Smooth muscle cell (in vitro differentiated cells): ENCODE data around the gene PTPRK. TPM values are rescaled to one million over a fixed set of nuclear protein-coding genes. Genes with fewer than 3 reads are reported as not detected.
"Not testable (repeated sequence)": the region's sequence is repeated elsewhere in the genome, so short reads cannot be mapped to it uniquely, and the experiment has no call there.

Source experiments
- DNase-seq: peaks from one replicate; lab custom pipeline; 2025; ENCODE audit not compliant: unreplicated experiment; lab: John Stamatoyannopoulos, UW
- H2AFZ ChIP-seq: fragments of 200-600 bp; sonication (generic); 2 replicates; pipeline ENCODE4 v1.6.0; 2016; ENCODE audit warnings: antibody characterized with exemption, low read depth, mild to moderate bottlenecking
- H3F3A ChIP-seq: fragments of 200-600 bp; sonication (generic); 2 replicates; pipeline ENCODE4 v1.6.0; 2017; ENCODE audit warnings: antibody characterized with exemption, low read depth
- H3K27ac ChIP-seq: fragments of 200-600 bp; sonication (generic); 2 replicates; pipeline ENCODE4 v1.5.1; 2016; ENCODE audit warnings: low read depth, mild to moderate bottlenecking
- H3K27me3 ChIP-seq: fragments of 200-600 bp; sonication (generic); 2 replicates; pipeline ENCODE4 v1.6.1; 2016; ENCODE audit warnings: low read depth, mild to moderate bottlenecking
- H3K36me3 ChIP-seq: fragments of 200-600 bp; sonication (generic); 2 replicates; pipeline ENCODE4 v1.5.1; 2016; ENCODE audit warnings: low read depth
- H3K4me1 ChIP-seq: fragments of 200-600 bp; sonication (generic); 2 replicates; pipeline ENCODE4 v1.5.1; 2016; ENCODE audit warnings: low read depth
- H3K4me2 ChIP-seq: fragments of 200-600 bp; sonication (generic); 2 replicates; pipeline ENCODE4 v1.6.0; 2016; ENCODE audit warnings: mild to moderate bottlenecking
- H3K4me3 ChIP-seq: fragments of 200-600 bp; sonication (generic); 2 replicates; pipeline ENCODE4 v1.5.1; 2016; ENCODE audit warnings: mild to moderate bottlenecking
- H3K79me2 ChIP-seq: fragments of 200-600 bp; sonication (generic); 2 replicates; pipeline ENCODE4 v1.6.0; 2016; ENCODE audit warnings: low read depth, mild to moderate bottlenecking
- H3K9ac ChIP-seq: fragments of 200-600 bp; sonication (generic); 2 replicates; pipeline ENCODE4 v1.6.0; 2016; ENCODE audit warnings: low read depth
- H3K9me3 ChIP-seq: fragments of 200-600 bp; sonication (generic); replicated peaks from 2 replicates; pipeline ENCODE4 v1.5.1; 2016; ENCODE audit warnings: low read depth
- H4K20me1 ChIP-seq: fragments of 200-600 bp; sonication (generic); 2 replicates; pipeline ENCODE4 v1.6.0; 2016; ENCODE audit warnings: low read depth
- WGBS: methylation state at CpG from one replicate; pipeline ENCODE4 v1.1.7; 2016; ENCODE audit warnings: low lambda C conversion rate; 5-methylcytosine and 5-hydroxymethylcytosine counted together
- polyA plus RNA-seq: library from polyadenylated mRNA; unstranded; fragments of >200 nt; fragmentation: Nextera tagmentation; extraction: Ambion mirVana; gene quantifications from 2 replicates; pipeline ENCODE4 v1.2.1, GENCODE V29; 2016
- total RNA-seq: library from RNA; depleted of rRNA; stranded (reverse); fragments of >200 nt; gene quantifications from 2 replicates; pipeline ENCODE4 v1.2.3, GENCODE V29; 2014
- TF ChIP-seq, protein P1 (sequence below): fragments of 200-600 bp; sonication (generic); IDR thresholded peaks from 2 replicates; pipeline ENCODE4 v1.5.1; 2017; ENCODE audit warnings: borderline replicate concordance, mild to moderate bottlenecking, antibody characterized with exemption; ENCODE audit not compliant: insufficient read depth, poor library complexity, severe bottlenecking

Gene PTPRK
- total and polyA plus RNA-seq, 2 experiments from 2014 or later, result 21.7 to 50.4 TPM

DNA sequence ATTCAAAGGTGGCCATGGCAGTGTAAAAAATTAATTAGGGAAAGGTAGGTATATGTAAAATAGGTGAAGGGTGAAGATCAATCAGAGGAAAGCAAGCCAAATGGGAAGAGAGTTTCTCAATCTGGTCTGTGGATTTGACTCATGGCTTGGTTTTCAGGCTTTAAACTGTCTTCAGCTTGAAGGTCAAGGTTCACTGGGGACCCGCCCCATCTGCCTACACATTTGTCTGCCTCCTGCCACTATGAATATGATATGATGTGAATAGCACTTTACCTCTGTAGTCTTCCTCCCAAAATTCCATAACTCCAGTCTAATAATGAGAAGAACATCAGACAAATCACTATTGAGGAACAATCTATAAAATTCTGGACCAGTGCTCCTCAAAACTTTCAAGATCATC, 587.3 kb downstream of the PTPRK start:
- WGBS, result 100% methylated on average over 1 of the region's 1 CpG
- H3K79me2 ChIP-seq, result no peaks in the 10 kb centered on the region
- H3K27me3 ChIP-seq, result no peaks in the 10 kb centered on the region
- H3F3A ChIP-seq, result no peaks in the 10 kb centered on the region
- no peak overlapping the region for H3K4me3 ChIP-seq
- no peak for DNase-seq
- no peaks in the 10 kb centered on the region for H3K4me1 ChIP-seq
- H3K36me3 ChIP-seq, result no peaks in the 10 kb centered on the region
- H3K9me3 ChIP-seq, result no peaks in the 10 kb centered on the region
- H3K27ac ChIP-seq, result no peak overlapping the region
- H3K4me2 ChIP-seq, result no peak overlapping the region
- H4K20me1 ChIP-seq, result no peaks in the 10 kb centered on the region
- H2AFZ ChIP-seq, result no peak overlapping the region
- TF ChIP-seq, protein P1, sequence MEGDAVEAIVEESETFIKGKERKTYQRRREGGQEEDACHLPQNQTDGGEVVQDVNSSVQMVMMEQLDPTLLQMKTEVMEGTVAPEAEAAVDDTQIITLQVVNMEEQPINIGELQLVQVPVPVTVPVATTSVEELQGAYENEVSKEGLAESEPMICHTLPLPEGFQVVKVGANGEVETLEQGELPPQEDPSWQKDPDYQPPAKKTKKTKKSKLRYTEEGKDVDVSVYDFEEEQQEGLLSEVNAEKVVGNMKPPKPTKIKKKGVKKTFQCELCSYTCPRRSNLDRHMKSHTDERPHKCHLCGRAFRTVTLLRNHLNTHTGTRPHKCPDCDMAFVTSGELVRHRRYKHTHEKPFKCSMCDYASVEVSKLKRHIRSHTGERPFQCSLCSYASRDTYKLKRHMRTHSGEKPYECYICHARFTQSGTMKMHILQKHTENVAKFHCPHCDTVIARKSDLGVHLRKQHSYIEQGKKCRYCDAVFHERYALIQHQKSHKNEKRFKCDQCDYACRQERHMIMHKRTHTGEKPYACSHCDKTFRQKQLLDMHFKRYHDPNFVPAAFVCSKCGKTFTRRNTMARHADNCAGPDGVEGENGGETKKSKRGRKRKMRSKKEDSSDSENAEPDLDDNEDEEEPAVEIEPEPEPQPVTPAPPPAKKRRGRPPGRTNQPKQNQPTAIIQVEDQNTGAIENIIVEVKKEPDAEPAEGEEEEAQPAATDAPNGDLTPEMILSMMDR, result no peak
- no peak overlapping the region for H3K9ac ChIP-seq

DNA sequence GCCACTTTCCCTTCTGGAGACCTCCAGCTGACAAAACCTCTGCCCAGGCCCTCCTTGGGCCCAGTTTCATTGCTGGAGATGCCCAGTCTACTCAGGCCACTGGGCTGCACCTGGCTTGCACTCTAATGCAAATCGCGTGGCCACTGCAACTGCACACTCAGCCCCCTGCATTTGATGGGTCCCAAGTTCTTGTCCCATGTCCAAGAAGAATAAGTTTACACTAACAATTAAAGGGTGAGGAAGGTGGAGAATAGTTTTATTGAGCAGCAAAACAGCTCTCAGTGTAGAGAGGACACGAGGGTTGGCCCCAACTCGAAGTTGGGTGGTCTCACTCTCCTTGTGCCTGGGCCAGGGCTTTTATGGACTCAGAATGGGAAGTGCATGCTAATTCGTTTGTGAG, 587.7 kb downstream of the PTPRK start:
- H2AFZ ChIP-seq, result no peak overlapping the region
- no peaks in the 10 kb centered on the region for H3K4me1 ChIP-seq
- no peak overlapping the region for H3K9ac ChIP-seq
- no peaks in the 10 kb centered on the region for H3F3A ChIP-seq
- no peak overlapping the region for H3K4me3 ChIP-seq
- no peak overlapping the region for H3K4me2 ChIP-seq
- no peaks in the 10 kb centered on the region for H3K27me3 ChIP-seq
- no peaks in the 10 kb centered on the region for H4K20me1 ChIP-seq
- no peak for DNase-seq
- no peaks in the 10 kb centered on the region for H3K79me2 ChIP-seq
- no peaks in the 10 kb centered on the region for H3K36me3 ChIP-seq
- no peaks in the 10 kb centered on the region for H3K9me3 ChIP-seq
- H3K27ac ChIP-seq, result no peak overlapping the region
- TF ChIP-seq, protein P1, result no peak
- 89% methylated on average over 5 of the region's 5 CpGs for WGBS

DNA sequence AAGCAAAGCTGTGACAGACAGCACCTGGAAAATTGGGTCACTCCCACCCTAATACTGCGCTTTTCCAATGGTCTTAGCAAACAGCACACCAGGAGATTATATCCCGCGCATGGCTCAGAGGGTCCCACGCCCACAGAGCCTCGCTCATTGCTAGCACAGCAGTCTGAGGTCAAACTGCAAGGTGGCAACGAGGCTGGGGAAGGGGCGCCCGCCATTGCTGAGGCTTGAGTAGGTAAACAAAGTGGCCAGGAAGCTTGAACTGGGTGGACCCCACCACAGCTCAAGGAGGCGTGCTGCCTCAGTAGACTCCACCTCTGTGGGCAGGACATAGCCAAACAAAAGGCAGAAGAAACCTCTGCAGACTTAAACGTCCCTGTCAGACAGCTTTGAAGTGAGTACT, 594.0 kb downstream of the PTPRK start:
- H3K4me3 ChIP-seq, H3K4me1 ChIP-seq, DNase-seq, H3F3A ChIP-seq, H3K27me3 ChIP-seq, H2AFZ ChIP-seq, H3K27ac ChIP-seq, H3K4me2 ChIP-seq, H4K20me1 ChIP-seq, H3K36me3 ChIP-seq, H3K9ac ChIP-seq, H3K9me3 ChIP-seq, H3K79me2 ChIP-seq: not testable (repeated sequence)
- WGBS, result 90% methylated on average over 10 of the region's 10 CpGs

DNA sequence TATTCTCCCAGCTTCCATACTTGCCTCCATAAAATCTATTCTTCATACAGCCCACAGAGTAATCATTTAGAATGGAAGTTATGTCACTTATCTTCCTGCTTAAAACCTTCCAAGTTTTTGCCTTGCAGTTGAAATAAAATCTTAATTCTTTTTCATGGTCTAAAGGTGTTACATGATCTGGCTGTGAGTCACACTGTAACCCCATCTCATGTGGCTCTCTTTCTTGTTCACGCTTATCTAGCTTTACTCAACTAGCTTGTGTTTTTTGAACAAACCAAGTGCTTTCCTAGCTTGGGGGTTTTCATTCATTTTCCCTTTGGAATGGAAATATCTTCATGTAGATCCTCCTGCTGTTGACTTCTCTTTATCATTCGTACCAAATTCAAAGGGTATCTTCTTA, 596.0 kb downstream of the PTPRK start:
- no peak for DNase-seq
- Histone ChIP-seq H3K9me3 (no peaks in the 10 kb centered on the region), H2AFZ (no peak overlapping the region), H3K27ac (no peak overlapping the region), H4K20me1 (no peaks in the 10 kb centered on the region), H3K79me2 (no peaks in the 10 kb centered on the region), H3F3A (no peaks in the 10 kb centered on the region), H3K36me3 (no peaks in the 10 kb centered on the region), H3K27me3 (no peaks in the 10 kb centered on the region), H3K9ac (no peak overlapping the region), H3K4me2 (no peak overlapping the region), H3K4me3 (no peak overlapping the region), H3K4me1 (no peaks in the 10 kb centered on the region)
- WGBS, result 84% methylated on average over 2 of the region's 2 CpGs
- TF ChIP-seq, protein P1, result no peak
